VCaP (cell line): ENCODE measurements around the gene SYNJ1.
"Not testable (repeated sequence)": the region's sequence is repeated elsewhere in the genome, so short reads cannot be mapped to it uniquely, and the experiment has no call there.

Experiments
- H3K27ac ChIP-seq: fragments of 450-650 bp; 2 replicates; pipeline ENCODE4 v1.5.1; 2017
- CTCF ChIP-seq: fragments of 450-650 bp; conservative IDR thresholded peaks from 2 replicates; pipeline ENCODE4 v1.5.1; 2017; ENCODE audit warnings: mild to moderate bottlenecking, moderate library complexity

SYNJ1 gene

GRCh38 chr21:32748529-32748928 lies 20.7 kb upstream of the SYNJ1 start:
- no peak overlapping the region for H3K27ac ChIP-seq
- TF ChIP-seq CTCF: no peak

- no peak for TF ChIP-seq CTCF
- H3K27ac ChIP-seq: no peak overlapping the region
Observed at GRCh38 chr21:32747396-32747795, 19.6 kb upstream of the SYNJ1 start.

GRCh38 chr21:32746711-32747110 lies 18.9 kb upstream of the SYNJ1 start:
- H3K27ac ChIP-seq: not testable (repeated sequence)

GRCh38 chr21:32742396-32742795 lies 14.6 kb upstream of the SYNJ1 start:
- H3K27ac ChIP-seq: no peak overlapping the region
- TF ChIP-seq CTCF: no peak

GRCh38 chr21:32741336-32741735 lies 13.5 kb upstream of the SYNJ1 start:
- no peak overlapping the region for H3K27ac ChIP-seq
- no peak for TF ChIP-seq CTCF

- TF ChIP-seq CTCF: no peak
- H3K27ac ChIP-seq: no peak overlapping the region
Observed at GRCh38 chr21:32739946-32740345, 12.1 kb upstream of the SYNJ1 start.

GRCh38 chr21:32736083-32736482 lies 8.3 kb upstream of the SYNJ1 start:
- H3K27ac ChIP-seq: not testable (repeated sequence)

GRCh38 chr21:32735524-32735923 lies 7.7 kb upstream of the SYNJ1 start:
- TF ChIP-seq CTCF: no peak
- H3K27ac ChIP-seq: no peak overlapping the region

- no peak overlapping the region for H3K27ac ChIP-seq
- TF ChIP-seq CTCF: no peak
Observed at GRCh38 chr21:32733990-32734613, 6.3 kb upstream of the SYNJ1 start.
